Mesothelial cell of epicardium (in vitro differentiated cells): ENCODE results near the gene ZMYM3. TPM values are rescaled to one million over a fixed set of nuclear protein-coding genes. Genes with fewer than 3 reads are reported as not detected.

Source experiments
- DNase-seq, 2 experiments: peaks; one replicate each; pipeline ENCODE4 v3.0.0; 2021; ENCODE audit warnings: low spot score in 2 of 2; ENCODE audit not compliant: unreplicated experiment in 2 of 2
- H3K27ac Mint-ChIP-seq: 2 replicates; pipeline ENCODE4 v1.8.0; 2021; ENCODE audit warnings: mixed read lengths
- H3K27me3 Mint-ChIP-seq: 2 replicates; pipeline ENCODE4 v1.8.0; 2021; ENCODE audit warnings: low read depth, mixed read lengths
- H3K36me3 Mint-ChIP-seq: 2 replicates; pipeline ENCODE4 v1.8.0; 2021; ENCODE audit warnings: mixed read lengths
- H3K4me1 Mint-ChIP-seq: 2 replicates; pipeline ENCODE4 v1.8.0; 2021; ENCODE audit warnings: mixed read lengths
- H3K4me3 Mint-ChIP-seq: 2 replicates; pipeline ENCODE4 v1.8.0; 2021; ENCODE audit warnings: mild to moderate bottlenecking, moderate library complexity, mixed read lengths
- H3K9me3 Mint-ChIP-seq: 2 replicates; pipeline ENCODE4 v1.8.0; 2021; ENCODE audit warnings: mixed read lengths
- CTCF ChIP-seq: fragments of 200-600 bp; sonication (generic); IDR thresholded peaks from one replicate; pipeline ENCODE4 v1.5.0; 2021; ENCODE audit warnings: antibody characterized with exemption; ENCODE audit not compliant: unreplicated experiment
- total RNA-seq: library from RNA; stranded (reverse); gene quantifications from 3 replicates; pipeline ENCODE4 v1.2.1, GENCODE V29; 2021

The ZMYM3 gene
- total RNA-seq, 1 donor from 2014 or later: 97.6 TPM

- peak overlapping the region; percentile 94 for H3K27ac Mint-ChIP-seq
- peak overlapping the region; percentile 94 for H3K4me3 Mint-ChIP-seq
- peaks cover 11% of the 10 kb centered on the region for H3K36me3 Mint-ChIP-seq
- peak; percentile 36 for TF ChIP-seq CTCF
- peak in 1 of 2 experiments; percentile 71 for DNase-seq
- peaks cover 24% of the 10 kb centered on the region for H3K4me1 Mint-ChIP-seq
- H3K27me3 Mint-ChIP-seq: no peaks in the 10 kb centered on the region
- peaks cover 9% of the 10 kb centered on the region for H3K9me3 Mint-ChIP-seq
Observed at GRCh38 chrX:71253253-71254091, 468 bp downstream of the ZMYM3 start.

- peaks cover 24% of the 10 kb centered on the region for H3K4me1 Mint-ChIP-seq
- DNase-seq: no peak
- peaks cover 13% of the 10 kb centered on the region for H3K36me3 Mint-ChIP-seq
- no peak for TF ChIP-seq CTCF
- no peaks in the 10 kb centered on the region for H3K27me3 Mint-ChIP-seq
- H3K27ac Mint-ChIP-seq: peak overlapping the region; percentile 25
- H3K4me3 Mint-ChIP-seq: peak overlapping the region; percentile 94
- peaks cover 9% of the 10 kb centered on the region for H3K9me3 Mint-ChIP-seq
Observed at GRCh38 chrX:71252221-71252620, 1.7 kb downstream of the ZMYM3 start.

- peak overlapping the region; percentile 94 for H3K4me3 Mint-ChIP-seq
- H3K36me3 Mint-ChIP-seq: peaks cover 19% of the 10 kb centered on the region
- no peaks in the 10 kb centered on the region for H3K27me3 Mint-ChIP-seq
- peaks cover 24% of the 10 kb centered on the region for H3K4me1 Mint-ChIP-seq
- peak overlapping the region; percentile 25 for H3K27ac Mint-ChIP-seq
- TF ChIP-seq CTCF: no peak
- DNase-seq: no peak
- peaks cover 9% of the 10 kb centered on the region for H3K9me3 Mint-ChIP-seq
Observed at GRCh38 chrX:71251466-71251973, 2.4 kb downstream of the ZMYM3 start.

- peaks cover 20% of the 10 kb centered on the region for H3K36me3 Mint-ChIP-seq
- DNase-seq: no peak
- no peaks in the 10 kb centered on the region for H3K27me3 Mint-ChIP-seq
- H3K27ac Mint-ChIP-seq: no peak overlapping the region
- TF ChIP-seq CTCF: no peak
- H3K9me3 Mint-ChIP-seq: peaks cover 9% of the 10 kb centered on the region
- no peak overlapping the region for H3K4me3 Mint-ChIP-seq
- peaks cover 22% of the 10 kb centered on the region for H3K4me1 Mint-ChIP-seq
Observed at GRCh38 chrX:71250841-71251240, 3.1 kb downstream of the ZMYM3 start.

- Mint-ChIP-seq H3K27ac (no peak overlapping the region), H3K27me3 (no peaks in the 10 kb centered on the region)
Observed at GRCh38 chrX:71245159-71245558, 8.8 kb downstream of the ZMYM3 start.

More at GRCh38 chrX:71245159-71245558, 8.8 kb downstream of the ZMYM3 start:
- Mint-ChIP-seq H3K4me1 (no peaks in the 10 kb centered on the region), H3K36me3 (peaks cover 44% of the 10 kb centered on the region), H3K9me3 (peaks cover 14% of the 10 kb centered on the region), H3K4me3 (no peak overlapping the region)
- no peak for DNase-seq
- no peak for TF ChIP-seq CTCF
